T-helper 2 cell treated with Interferon-gamma antibody and Interleukin-4, amounts not matched to agents 5 μg/mL and 100 μg/mL, for 36 hours (primary cell): Measurements from ENCODE around the gene XRN2.
"Not testable (repeated sequence)": the region's sequence is repeated elsewhere in the genome, so short reads cannot be mapped to it uniquely, and the experiment has no call there.

Experiments used
- DNase-seq: peaks from one replicate; pipeline ENCODE4 v3.0.0; 2021; ENCODE audit warnings: low spot score
- H3K27ac Mint-ChIP-seq: one replicate; pipeline ENCODE4 v1.8.0; 2021; ENCODE audit warnings: mild to moderate bottlenecking, mixed read lengths
- H3K27me3 Mint-ChIP-seq: one replicate; pipeline ENCODE4 v1.8.0; 2021; ENCODE audit warnings: low read depth, mixed read lengths
- H3K36me3 Mint-ChIP-seq: one replicate; pipeline ENCODE4 v1.8.0; 2021; ENCODE audit warnings: low read depth, mixed read lengths
- H3K4me1 Mint-ChIP-seq: one replicate; pipeline ENCODE4 v1.8.0; 2021; ENCODE audit warnings: low read depth, mixed read lengths
- H3K4me3 Mint-ChIP-seq: one replicate; pipeline ENCODE4 v1.8.0; 2022; ENCODE audit warnings: mild to moderate bottlenecking, moderate library complexity, mixed read lengths
- H3K9me3 Mint-ChIP-seq: one replicate; pipeline ENCODE4 v1.8.0; 2021; ENCODE audit warnings: mixed read lengths

Gene XRN2

GRCh38 chr20:21421601-21422236 lies 118.6 kb downstream of the XRN2 start:
- Mint-ChIP-seq H3K9me3 (peaks cover 34% of the 10 kb centered on the region), H3K27ac (no peak overlapping the region), H3K4me3 (no peak overlapping the region), H3K27me3 (peaks cover 6% of the 10 kb centered on the region), H3K4me1 (no peaks in the 10 kb centered on the region), H3K36me3 (no peaks in the 10 kb centered on the region)
- no peak for DNase-seq

- DNase-seq, H3K4me1 Mint-ChIP-seq, H3K4me3 Mint-ChIP-seq, H3K36me3 Mint-ChIP-seq, H3K27me3 Mint-ChIP-seq, H3K27ac Mint-ChIP-seq: not testable (repeated sequence)
- H3K9me3 Mint-ChIP-seq: peaks cover 34% of the 10 kb centered on the region
These were observed 120.6 kb downstream of the XRN2 start for GRCh38 chr20:21423712-21424111.

GRCh38 chr20:21424846-21425245 lies 121.7 kb downstream of the XRN2 start:
- peaks cover 27% of the 10 kb centered on the region for H3K9me3 Mint-ChIP-seq
- no peak overlapping the region for H3K4me3 Mint-ChIP-seq
- peaks cover 3% of the 10 kb centered on the region for H3K27me3 Mint-ChIP-seq
- H3K27ac Mint-ChIP-seq: no peak overlapping the region
- H3K4me1 Mint-ChIP-seq: no peaks in the 10 kb centered on the region
- no peaks in the 10 kb centered on the region for H3K36me3 Mint-ChIP-seq
- no peak for DNase-seq

- H3K27ac Mint-ChIP-seq: no peak overlapping the region
- no peaks in the 10 kb centered on the region for H3K4me1 Mint-ChIP-seq
- DNase-seq: no peak
- H3K36me3 Mint-ChIP-seq: no peaks in the 10 kb centered on the region
- H3K4me3 Mint-ChIP-seq: no peak overlapping the region
- peaks cover 9% of the 10 kb centered on the region for H3K27me3 Mint-ChIP-seq
- H3K9me3 Mint-ChIP-seq: peaks cover 12% of the 10 kb centered on the region
These were observed 126.9 kb downstream of the XRN2 start for GRCh38 chr20:21430020-21430419.

GRCh38 chr20:21432911-21433310 lies 129.8 kb downstream of the XRN2 start:
- Mint-ChIP-seq H3K27ac (no peak overlapping the region), H3K36me3 (no peaks in the 10 kb centered on the region), H3K4me1 (no peaks in the 10 kb centered on the region), H3K4me3 (no peak overlapping the region), H3K9me3 (no peaks in the 10 kb centered on the region), H3K27me3 (peaks cover 13% of the 10 kb centered on the region)
- no peak for DNase-seq

GRCh38 chr20:21433329-21433890 lies 130.3 kb downstream of the XRN2 start:
- Mint-ChIP-seq H3K4me3 (no peak overlapping the region), H3K9me3 (no peaks in the 10 kb centered on the region), H3K4me1 (no peaks in the 10 kb centered on the region), H3K27ac (no peak overlapping the region), H3K27me3 (peaks cover 10% of the 10 kb centered on the region), H3K36me3 (no peaks in the 10 kb centered on the region)
- DNase-seq: no peak

GRCh38 chr20:21435576-21435975 lies 132.4 kb downstream of the XRN2 start:
- H3K4me3 Mint-ChIP-seq: no peak overlapping the region
- H3K27ac Mint-ChIP-seq: no peak overlapping the region
- DNase-seq: no peak

GRCh38 chr20:21436205-21436604 lies 133.1 kb downstream of the XRN2 start:
- Mint-ChIP-seq H3K27me3 (peaks cover 19% of the 10 kb centered on the region), H3K27ac (no peak overlapping the region), H3K9me3 (no peaks in the 10 kb centered on the region), H3K4me1 (no peaks in the 10 kb centered on the region), H3K36me3 (no peaks in the 10 kb centered on the region), H3K4me3 (no peak overlapping the region)
- no peak for DNase-seq

More at GRCh38 chr20:21435576-21435975, 132.4 kb downstream of the XRN2 start:
- Mint-ChIP-seq H3K27me3 (peaks cover 16% of the 10 kb centered on the region), H3K4me1 (no peaks in the 10 kb centered on the region), H3K36me3 (no peaks in the 10 kb centered on the region), H3K9me3 (no peaks in the 10 kb centered on the region)

GRCh38 chr20:21437248-21437647 lies 134.1 kb downstream of the XRN2 start:
- H3K4me3 Mint-ChIP-seq: no peak overlapping the region
- no peaks in the 10 kb centered on the region for H3K36me3 Mint-ChIP-seq
- no peaks in the 10 kb centered on the region for H3K4me1 Mint-ChIP-seq
- H3K27ac Mint-ChIP-seq: no peak overlapping the region
- H3K27me3 Mint-ChIP-seq: peaks cover 20% of the 10 kb centered on the region
- DNase-seq: no peak
- no peaks in the 10 kb centered on the region for H3K9me3 Mint-ChIP-seq

GRCh38 chr20:21437816-21438215 lies 134.7 kb downstream of the XRN2 start:
- H3K4me3 Mint-ChIP-seq: no peak overlapping the region
- no peaks in the 10 kb centered on the region for H3K9me3 Mint-ChIP-seq
- H3K36me3 Mint-ChIP-seq: no peaks in the 10 kb centered on the region
- H3K27me3 Mint-ChIP-seq: peaks cover 18% of the 10 kb centered on the region
- no peak for DNase-seq
- H3K4me1 Mint-ChIP-seq: no peaks in the 10 kb centered on the region
- H3K27ac Mint-ChIP-seq: no peak overlapping the region
